ENCODE measurements around the gene PRDX2. TPM values are rescaled to one million over a fixed set of nuclear protein-coding genes. Genes with fewer than 3 reads are reported as not detected.

The PRDX2 gene
- total RNA-seq, 4 donors from 2014 or later = 266 to 459 (median 327) TPM

DNA sequence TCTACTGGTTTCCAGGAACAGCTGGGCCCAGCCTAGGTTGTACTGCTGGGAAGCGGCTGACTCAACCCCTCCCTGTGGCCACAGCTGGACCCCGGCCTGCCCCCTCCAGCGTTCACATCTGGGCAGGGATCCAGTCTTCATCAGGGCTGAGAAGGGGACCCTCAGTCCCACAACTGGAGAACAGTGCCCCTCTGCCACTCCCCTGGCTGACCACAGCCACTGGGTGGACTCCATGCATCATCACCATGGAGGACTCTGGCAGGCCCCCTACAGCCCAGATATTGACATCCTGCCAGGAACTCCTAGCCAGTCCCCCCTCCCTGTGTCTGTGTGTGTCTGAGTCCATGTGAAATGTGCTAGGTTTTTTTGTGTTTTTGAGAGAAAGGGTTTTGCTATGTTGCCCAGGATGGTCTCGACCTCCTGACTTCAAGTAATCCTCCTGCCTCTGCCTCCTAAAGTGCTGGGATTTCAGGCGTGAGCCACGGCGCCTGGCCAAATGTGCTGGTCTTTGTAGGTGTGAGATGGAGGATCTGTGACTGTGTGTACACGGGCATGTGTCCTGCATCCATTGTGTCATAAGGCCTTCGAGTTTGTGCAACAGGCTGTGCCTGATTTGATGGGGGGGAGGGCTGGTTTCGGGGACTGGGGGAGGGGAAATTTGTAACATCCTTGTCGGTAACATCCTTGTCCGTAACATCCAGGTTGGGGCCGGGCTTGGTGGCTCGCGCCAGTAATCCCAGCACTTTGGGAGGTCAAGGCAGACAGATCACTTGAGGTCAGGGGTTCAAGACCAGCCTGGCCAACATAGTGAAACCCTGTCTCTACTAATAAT lies 22.2 kb downstream of the PRDX2 start:
- 61 to 68% methylated on average over 12 to 15 of the region's 15 CpGs for WGBS, 2 donors
- intact Hi-C loops (cut with DNase I; ENCODE audit: low total_unique reads) = no loop called here
- TF ChIP-seq POLR2A (IDR thresholded peaks at IDR 0.05) = no peak
- TF ChIP-seq, protein P1, sequence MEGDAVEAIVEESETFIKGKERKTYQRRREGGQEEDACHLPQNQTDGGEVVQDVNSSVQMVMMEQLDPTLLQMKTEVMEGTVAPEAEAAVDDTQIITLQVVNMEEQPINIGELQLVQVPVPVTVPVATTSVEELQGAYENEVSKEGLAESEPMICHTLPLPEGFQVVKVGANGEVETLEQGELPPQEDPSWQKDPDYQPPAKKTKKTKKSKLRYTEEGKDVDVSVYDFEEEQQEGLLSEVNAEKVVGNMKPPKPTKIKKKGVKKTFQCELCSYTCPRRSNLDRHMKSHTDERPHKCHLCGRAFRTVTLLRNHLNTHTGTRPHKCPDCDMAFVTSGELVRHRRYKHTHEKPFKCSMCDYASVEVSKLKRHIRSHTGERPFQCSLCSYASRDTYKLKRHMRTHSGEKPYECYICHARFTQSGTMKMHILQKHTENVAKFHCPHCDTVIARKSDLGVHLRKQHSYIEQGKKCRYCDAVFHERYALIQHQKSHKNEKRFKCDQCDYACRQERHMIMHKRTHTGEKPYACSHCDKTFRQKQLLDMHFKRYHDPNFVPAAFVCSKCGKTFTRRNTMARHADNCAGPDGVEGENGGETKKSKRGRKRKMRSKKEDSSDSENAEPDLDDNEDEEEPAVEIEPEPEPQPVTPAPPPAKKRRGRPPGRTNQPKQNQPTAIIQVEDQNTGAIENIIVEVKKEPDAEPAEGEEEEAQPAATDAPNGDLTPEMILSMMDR (IDR thresholded peaks at IDR 0.05) = no peak
- peak in 1 of 2 donors; percentile 90 for DNase-seq (ENCODE audit: low spot score in 2 of 2)
- H3K4me3 ChIP-seq (ENCODE audit: low read depth, poor library complexity, severe bottlenecking) = no peak overlapping the region

DNA sequence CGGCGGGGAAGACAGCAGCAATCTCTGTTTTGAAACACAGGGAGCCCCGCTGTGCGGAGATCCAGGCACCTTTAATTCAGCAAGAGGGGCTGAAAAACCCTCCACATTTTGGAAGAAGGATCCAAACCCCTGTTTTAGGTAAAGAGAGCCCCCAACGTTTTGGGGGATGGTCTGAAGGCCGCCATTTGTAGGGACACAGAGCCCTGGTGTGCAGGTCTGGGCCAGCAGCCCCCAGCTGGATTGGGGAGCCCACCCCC lies 22.8 kb downstream of the PRDX2 start:
- intact Hi-C loops (cut with DNase I; ENCODE audit: low total_unique reads) = no loop called here
- TF ChIP-seq POLR2A (IDR thresholded peaks at IDR 0.05) = no peak
- TF ChIP-seq, protein P1 (IDR thresholded peaks at IDR 0.05) = no peak
- DNase-seq (ENCODE audit: low spot score in 2 of 2) = no peak
- H3K4me3 ChIP-seq (ENCODE audit: low read depth, poor library complexity, severe bottlenecking) = no peak overlapping the region
- 20 to 23% methylated on average over 6 of the region's 6 CpGs for WGBS, 2 donors

DNA sequence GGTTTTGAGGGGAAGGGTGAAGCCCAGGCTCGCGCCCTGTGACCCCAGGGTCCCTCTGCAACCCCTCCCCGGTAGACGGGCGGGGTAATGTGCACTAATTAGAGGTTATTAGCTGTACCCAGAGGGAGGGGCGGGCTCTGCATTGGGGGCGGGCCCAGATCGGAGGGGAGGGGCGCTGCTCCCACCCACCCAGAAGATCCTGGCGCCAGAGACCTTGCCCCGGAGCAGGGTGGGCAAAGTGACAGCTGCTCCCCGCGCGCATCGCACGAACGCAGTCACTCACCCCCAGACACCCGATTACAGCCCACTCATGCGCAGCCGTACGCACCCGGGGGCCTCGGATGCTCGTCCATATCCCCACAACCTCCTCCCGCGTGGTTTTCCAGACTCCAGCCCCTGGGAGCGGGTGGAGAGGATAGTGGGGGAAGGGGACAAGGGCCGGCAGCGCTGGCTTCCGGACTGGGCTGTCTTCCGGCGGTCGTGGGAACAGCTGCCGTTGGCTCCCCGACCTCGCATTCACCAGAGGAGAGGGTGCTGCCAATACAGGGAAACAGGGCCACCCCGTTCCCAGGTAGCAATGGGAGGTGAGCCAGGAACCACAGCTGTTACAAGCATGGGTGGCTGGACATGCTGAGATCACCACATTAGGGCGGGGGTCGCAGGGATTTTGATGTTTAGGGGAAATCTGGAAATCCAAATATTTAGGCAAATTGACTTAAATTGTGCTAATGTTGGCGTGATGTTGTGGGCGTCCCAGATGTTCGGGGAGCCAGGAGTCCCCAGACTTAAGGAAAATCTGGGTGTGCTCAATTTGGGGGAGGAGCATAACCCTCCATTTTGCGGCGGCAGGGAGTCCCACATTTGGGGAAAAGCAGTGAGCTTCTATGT lies 23.3 kb downstream of the PRDX2 start:
- TF ChIP-seq, protein P1 (IDR thresholded peaks at IDR 0.05) = no peak
- no peak for TF ChIP-seq POLR2A (IDR thresholded peaks at IDR 0.05)
- intact Hi-C loops (cut with DNase I; ENCODE audit: low total_unique reads) = no loop called here
- 1% methylated on average over 22 to 43 of the region's 44 CpGs for WGBS, 2 donors
- DNase-seq (ENCODE audit: low spot score in 2 of 2) = peak; percentile 70 to 94
- peak overlapping the region; percentile 46 for H3K4me3 ChIP-seq (ENCODE audit: low read depth, poor library complexity, severe bottlenecking)

DNA sequence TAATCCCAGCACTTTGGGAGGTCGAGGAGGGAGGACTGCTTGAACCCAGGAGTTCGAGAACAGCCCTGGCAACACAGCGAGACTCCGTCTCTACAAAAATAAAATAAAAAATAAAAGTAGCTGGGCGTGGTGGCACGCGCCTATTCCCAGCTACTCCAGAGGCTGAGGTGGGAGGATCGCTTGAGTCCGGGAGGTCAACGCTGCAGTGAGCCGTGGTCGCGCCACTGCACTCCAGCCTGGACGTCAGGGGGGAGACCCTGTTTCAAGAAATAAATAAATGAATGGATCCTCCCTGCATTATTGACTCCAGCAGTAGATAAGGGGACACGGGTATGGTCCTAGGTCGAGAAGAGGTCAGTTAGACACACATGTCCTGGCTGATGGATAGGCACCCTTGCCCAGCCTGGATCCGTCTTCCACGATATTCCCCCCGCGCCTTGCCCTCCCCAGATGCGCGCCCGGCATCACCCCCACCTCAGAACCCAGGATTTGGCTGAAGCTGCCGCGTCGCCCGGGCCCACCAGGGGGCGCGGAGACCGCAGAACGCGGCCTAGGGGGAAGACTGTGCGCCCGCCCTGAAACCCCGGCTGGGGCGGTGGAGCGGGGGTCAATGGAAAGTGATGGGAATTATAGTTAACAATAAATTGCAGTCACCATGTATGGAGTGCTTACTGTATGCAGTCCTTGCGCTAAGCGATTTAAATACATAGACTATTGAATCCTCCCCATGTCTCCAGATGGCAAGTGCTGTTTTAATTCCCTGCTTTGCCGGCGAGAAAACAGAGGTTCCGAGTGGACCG lies 24.2 kb downstream of the PRDX2 start:
- peak; percentile 58 to 96 for DNase-seq (ENCODE audit: low spot score in 2 of 2)
- TF ChIP-seq, protein P1 (IDR thresholded peaks at IDR 0.05) = peak in 1 of 3 donors; percentile 77
- TF ChIP-seq POLR2A (IDR thresholded peaks at IDR 0.05) = no peak
- intact Hi-C loops (cut with DNase I; ENCODE audit: low total_unique reads) = loop anchor here (2.0 kb wide), 1 partner anchor 17 kb away; no protein-coding TSS in a partner anchor
- 5% methylated on average over 36 to 43 of the region's 43 CpGs for WGBS, 2 donors
- peak overlapping the region; percentile 46 for H3K4me3 ChIP-seq (ENCODE audit: low read depth, poor library complexity, severe bottlenecking)
